Spleen (tissue), 11 donors: Measurements from ENCODE around the gene ULK2. TPM values are rescaled to one million over a fixed set of nuclear protein-coding genes. Genes with fewer than 3 reads are reported as not detected.

ENCODE experiments used
- DNase-seq: peaks from one replicate; pipeline ENCODE4 v3.0.0-alpha.2; 2020
- H3K27ac ChIP-seq, 8 donors: fragments of 200-600 bp; sonication (generic) in 7 of 8; 1 replicate in 4 of 8; 2 replicates in 4 of 8; pipeline versions ENCODE4 v1.5.0 to v1.8.0; 2016 to 2021; ENCODE audit warnings: inconsistent platforms in 4 of 8, mild to moderate bottlenecking in 4 of 8, moderate library complexity in 1 of 8
- H3K27me3 ChIP-seq, 7 donors: fragments of 200-600 bp; sonication (generic) in 6 of 7; replicated peaks in 1 of 7; 1 replicate in 4 of 7; 2 replicates in 3 of 7; pipeline versions ENCODE4 v1.5.0 to v1.8.0; 2016 to 2021; ENCODE audit warnings: inconsistent platforms in 3 of 7, mild to moderate bottlenecking in 1 of 7
- H3K36me3 ChIP-seq, 6 donors: fragments of 200-600 bp; sonication (generic) in 5 of 6; 1 replicate in 4 of 6; 2 replicates in 2 of 6; pipeline versions ENCODE4 v1.5.0 to v1.8.0; 2016 to 2021; ENCODE audit warnings: inconsistent platforms in 2 of 6
- H3K4me1 ChIP-seq, 6 donors: fragments of 200-600 bp; sonication (generic) in 5 of 6; 1 replicate in 3 of 6; 2 replicates in 3 of 6; pipeline versions ENCODE4 v1.5.0 to v1.8.0; 2016 to 2021; ENCODE audit warnings: inconsistent platforms in 3 of 6
- H3K4me3 ChIP-seq, 8 donors: fragments of 200-600 bp; sonication (generic) in 7 of 8; 1 replicate in 4 of 8; 2 replicates in 4 of 8; pipeline versions ENCODE4 v1.5.0 to v1.8.0; 2016 to 2021; ENCODE audit warnings: inconsistent platforms in 4 of 8, mild to moderate bottlenecking in 4 of 8, moderate library complexity in 2 of 8
- H3K9me3 ChIP-seq, 8 donors: fragments of 200-600 bp; sonication (generic) in 7 of 8; 1 replicate in 4 of 8; 2 replicates in 4 of 8; pipeline versions ENCODE4 v1.5.0 to v1.8.0; 2016 to 2021; ENCODE audit warnings: inconsistent platforms in 4 of 8
- CTCF ChIP-seq, 11 experiments: fragments of 200-600 bp in 7 of 11; fragments of 450-650 bp in 4 of 11; sonication (generic) in 4 of 11; IDR thresholded peaks in 8 of 11; conservative IDR thresholded peaks in 3 of 11; 1 replicate in 7 of 11; 2 replicates in 4 of 11; pipeline versions ENCODE4 v1.4.0 to v1.8.0; 2016 to 2021; ENCODE audit warnings: antibody characterized with exemption in 11 of 11, inconsistent platforms in 4 of 11, mild to moderate bottlenecking in 1 of 11
- POLR2A ChIP-seq, 3 donors: fragments of 450-650 bp; IDR thresholded peaks; one replicate each; pipeline ENCODE4 v1.5.1; 2017; ENCODE audit warnings: antibody characterized with exemption in 3 of 3, mild to moderate bottlenecking in 1 of 3
- POLR2AphosphoS5 ChIP-seq, 3 donors: sonication (generic); formaldehyde crosslinking; IDR thresholded peaks; one replicate each; pipeline ENCODE4 v1.5.1; 2017; ENCODE audit warnings: antibody characterized with exemption in 3 of 3
- WGBS, 5 donors: extraction: QIAGEN DNeasy Blood & Tissue Kit in 3 of 5; methylation state at CpG; one replicate each; pipeline versions ENCODE4 v1.1.5 to v1.1.7; 2013 to 2018; 5-methylcytosine and 5-hydroxymethylcytosine counted together
- intact Hi-C: fragments of 100-400 bp; cut with DNase I; formaldehyde crosslinking; loops from one replicate; pipeline ENCODE4 v1.15.0; 2023; ENCODE audit warnings: low total_unique reads
- polyA plus RNA-seq, 3 donors: library from polyadenylated mRNA; stranded (reverse); fragments of 200-250 nt; gene quantifications; one replicate each; pipeline ENCODE4 v1.2.1, GENCODE V29; 2013
- total RNA-seq, 7 donors: library from RNA; depleted of rRNA in 3 of 7; stranded (reverse); fragments of >200 nt in 3 of 7; fragmentation: NEBNext Ultra II Directional in 4 of 7; extraction: Animal tissue kit (Norgen Biotek cat#: 25700) in 4 of 7; gene quantifications; one replicate each; pipeline versions ENCODE4 v1.1.0 to v1.2.1, GENCODE V29; 2016 to 2021
- donor health status: healthy with polysubstance abuse.
- donor health status: DM: no; HTN: no; CAD: no; lungs with moderate emphysema.
- donor health status: DM: no; HTN: no; CAD: no.
- donor health status: Bipolar disorder and iron deficiency.
- donor health status: healthy.
- donor health status: DM: no; HTN: no; CAD: no.
- donor health status: DM: yes; HTN: yes; CAD: no.

The ULK2 gene
- total and polyA plus RNA-seq, 10 donors, result 2.7 to 20.9 (median 14.0) TPM

GRCh38 chr17:19739241-19740201, 128.2 kb downstream of the ULK2 start:
- no peak overlapping the region for H3K27ac ChIP-seq
- WGBS, 5 donors, result 86 to 93% (median 90%) methylated on average over 11 to 26 of the region's 26 CpGs
- peaks cover 0 to 1% (median 0%) of the 10 kb centered on the region in 7 donors for H3K27me3 ChIP-seq
- intact Hi-C loops, result no loop called here
- H3K4me1 ChIP-seq, result peaks cover 3 to 11% (median 5%) of the 10 kb centered on the region in 6 donors
- H3K36me3 ChIP-seq, result no peaks in the 10 kb centered on the region
- H3K4me3 ChIP-seq, result no peak overlapping the region
- H3K9me3 ChIP-seq, result no peaks in the 10 kb centered on the region
- DNase-seq, result no peak
- TF ChIP-seq POLR2AphosphoS5 (IDR thresholded peaks at IDR 0.05), result no peak
- no peak for TF ChIP-seq POLR2A (IDR thresholded peaks at IDR 0.05)
- no peak for TF ChIP-seq CTCF (IDR thresholded peaks at IDR 0.05 in 8 of 11, conservative IDR thresholded peaks at IDR 0.05 in 3 of 11)

GRCh38 chr17:19738757-19739156, 129.0 kb downstream of the ULK2 start:
- no peak overlapping the region for H3K27ac ChIP-seq
- H3K36me3 ChIP-seq, result no peaks in the 10 kb centered on the region
- no peak for DNase-seq
- 93 to 100% (median 95%) methylated on average over 2 to 9 of the region's 9 CpGs; no CpG with 5 or more reads in 1 of the 5 donors for WGBS, 5 donors
- no peak overlapping the region for H3K4me3 ChIP-seq
- peaks cover 0 to 8% (median 0%) of the 10 kb centered on the region in 6 donors for H3K4me1 ChIP-seq
- no peaks in the 10 kb centered on the region for H3K27me3 ChIP-seq
- no peak for TF ChIP-seq CTCF (IDR thresholded peaks at IDR 0.05 in 8 of 11, conservative IDR thresholded peaks at IDR 0.05 in 3 of 11)
- no peak for TF ChIP-seq POLR2A (IDR thresholded peaks at IDR 0.05)
- no peak for TF ChIP-seq POLR2AphosphoS5 (IDR thresholded peaks at IDR 0.05)
- intact Hi-C loops, result no loop called here
- no peaks in the 10 kb centered on the region for H3K9me3 ChIP-seq

GRCh38 chr17:19738073-19738449, 129.7 kb downstream of the ULK2 start:
- Histone ChIP-seq H3K4me1 (peaks cover 0 to 8% (median 0%) of the 10 kb centered on the region in 6 donors), H3K27ac (no peak overlapping the region), H3K27me3 (no peaks in the 10 kb centered on the region), H3K4me3 (no peak overlapping the region), H3K9me3 (no peaks in the 10 kb centered on the region), H3K36me3 (no peaks in the 10 kb centered on the region)
- intact Hi-C loops, result no loop called here
- 90 to 97% (median 95%) methylated on average over 4 to 14 of the region's 14 CpGs for WGBS, 5 donors
- DNase-seq, result no peak
- TF ChIP-seq POLR2A (IDR thresholded peaks at IDR 0.05) (no peak), POLR2AphosphoS5 (IDR thresholded peaks at IDR 0.05) (no peak)

- intact Hi-C loops, result no loop called here
- DNase-seq, result no peak
- H3K27ac ChIP-seq, result no peak overlapping the region
- H3K4me1 ChIP-seq, result peaks cover 0 to 8% (median 0%) of the 10 kb centered on the region in 6 donors
- H3K36me3 ChIP-seq, result no peaks in the 10 kb centered on the region
- 83 to 92% (median 84%) methylated on average over 9 to 15 of the region's 15 CpGs for WGBS, 5 donors
- H3K4me3 ChIP-seq, result no peak overlapping the region
- TF ChIP-seq POLR2AphosphoS5 (IDR thresholded peaks at IDR 0.05), result no peak
- TF ChIP-seq CTCF (IDR thresholded peaks at IDR 0.05 in 8 of 11, conservative IDR thresholded peaks at IDR 0.05 in 3 of 11), result no peak
- no peak for TF ChIP-seq POLR2A (IDR thresholded peaks at IDR 0.05)
- no peaks in the 10 kb centered on the region for H3K27me3 ChIP-seq
- H3K9me3 ChIP-seq, result no peaks in the 10 kb centered on the region
Measured at GRCh38 chr17:19737305-19738072, 130.2 kb downstream of the ULK2 start.
